IPS-15b (cell line): ENCODE results near the gene HBD.

Source experiments
- H3K27me3 ChIP-seq: one replicate; pipeline ENCODE4 v1.6.1; 2013; ENCODE audit warnings: low read length; ENCODE audit not compliant: control insufficient read depth, insufficient read depth
- H3K36me3 ChIP-seq: one replicate; pipeline ENCODE4 v1.6.1; 2013; ENCODE audit warnings: low read length; ENCODE audit not compliant: control insufficient read depth, insufficient read depth
- H3K4me1 ChIP-seq: one replicate; pipeline ENCODE4 v1.6.1; 2013; ENCODE audit warnings: mild to moderate bottlenecking, low read length; ENCODE audit not compliant: control insufficient read depth, insufficient read depth
- H3K4me3 ChIP-seq: one replicate; pipeline ENCODE4 v1.5.1; 2013; ENCODE audit warnings: low read depth, low read length
- H3K9ac ChIP-seq: one replicate; pipeline ENCODE4 v1.6.1; 2013; ENCODE audit warnings: low read depth, mild to moderate bottlenecking, low read length
- H3K9me3 ChIP-seq: one replicate; pipeline ENCODE4 v1.6.1; 2013; ENCODE audit warnings: mild to moderate bottlenecking, low read length; ENCODE audit not compliant: control insufficient read depth, insufficient read depth

HBD gene

GRCh38 chr11:5229796-5230195, 4.5 kb downstream of the HBD start:
- Histone ChIP-seq H3K9ac (no peak overlapping the region), H3K4me3 (no peak overlapping the region), H3K9me3 (no peaks in the 10 kb centered on the region), H3K36me3 (no peaks in the 10 kb centered on the region), H3K27me3 (no peaks in the 10 kb centered on the region), H3K4me1 (no peaks in the 10 kb centered on the region)

- no peak overlapping the region for H3K9ac ChIP-seq
- H3K4me3 ChIP-seq, result no peak overlapping the region
- no peaks in the 10 kb centered on the region for H3K4me1 ChIP-seq
- H3K9me3 ChIP-seq, result no peaks in the 10 kb centered on the region
- H3K36me3 ChIP-seq, result no peaks in the 10 kb centered on the region
- no peaks in the 10 kb centered on the region for H3K27me3 ChIP-seq
Measured at GRCh38 chr11:5229356-5229755, 4.9 kb downstream of the HBD start.

GRCh38 chr11:5228124-5228523, 6.2 kb downstream of the HBD start:
- Histone ChIP-seq H3K27me3 (no peaks in the 10 kb centered on the region), H3K4me3 (no peak overlapping the region), H3K36me3 (no peaks in the 10 kb centered on the region), H3K9ac (no peak overlapping the region), H3K9me3 (no peaks in the 10 kb centered on the region), H3K4me1 (no peaks in the 10 kb centered on the region)

- no peak overlapping the region for H3K4me3 ChIP-seq
- no peaks in the 10 kb centered on the region for H3K4me1 ChIP-seq
- H3K27me3 ChIP-seq, result no peaks in the 10 kb centered on the region
- H3K36me3 ChIP-seq, result no peaks in the 10 kb centered on the region
- H3K9me3 ChIP-seq, result no peaks in the 10 kb centered on the region
- no peak overlapping the region for H3K9ac ChIP-seq
Measured at GRCh38 chr11:5227681-5228080, 6.6 kb downstream of the HBD start.

GRCh38 chr11:5226732-5227310, 7.5 kb downstream of the HBD start, which contains the start of gene HBB:
TSS of gene HBB (minus strand) at chr11:5227071. CDS start at chr11:5227021, 50 bp downstream.
- Histone ChIP-seq H3K9ac (no peak within 1 kb of the TSS), H3K27me3 (no peaks in the 10 kb centered on the region), H3K4me1 (no peaks in the 10 kb centered on the region), H3K9me3 (no peaks in the 10 kb centered on the region), H3K36me3 (no peaks in the 10 kb centered on the region), H3K4me3 (no peak within 1 kb of the TSS)

- H3K36me3 ChIP-seq, result no peaks in the 10 kb centered on the region
- no peak overlapping the region for H3K4me3 ChIP-seq
- H3K27me3 ChIP-seq, result no peaks in the 10 kb centered on the region
- H3K4me1 ChIP-seq, result no peaks in the 10 kb centered on the region
- no peak overlapping the region for H3K9ac ChIP-seq
- no peaks in the 10 kb centered on the region for H3K9me3 ChIP-seq
Measured at GRCh38 chr11:5225480-5225871, 8.8 kb downstream of the HBD start.

GRCh38 chr11:5224538-5225479, 9.5 kb downstream of the HBD start:
- H3K27me3 ChIP-seq, result no peaks in the 10 kb centered on the region
- no peak overlapping the region for H3K9ac ChIP-seq
- no peaks in the 10 kb centered on the region for H3K9me3 ChIP-seq
- H3K4me1 ChIP-seq, result no peaks in the 10 kb centered on the region
- no peaks in the 10 kb centered on the region for H3K36me3 ChIP-seq
- H3K4me3 ChIP-seq, result no peak overlapping the region

- Histone ChIP-seq H3K36me3 (no peaks in the 10 kb centered on the region), H3K9ac (no peak overlapping the region), H3K4me1 (no peaks in the 10 kb centered on the region), H3K9me3 (no peaks in the 10 kb centered on the region), H3K4me3 (no peak overlapping the region), H3K27me3 (no peaks in the 10 kb centered on the region)
Measured at GRCh38 chr11:5223686-5224085, 10.6 kb downstream of the HBD start.

GRCh38 chr11:5223146-5223545, 11.1 kb downstream of the HBD start:
- Histone ChIP-seq H3K36me3 (no peaks in the 10 kb centered on the region), H3K4me3 (no peak overlapping the region), H3K9ac (no peak overlapping the region), H3K9me3 (no peaks in the 10 kb centered on the region), H3K4me1 (no peaks in the 10 kb centered on the region), H3K27me3 (no peaks in the 10 kb centered on the region)

- Histone ChIP-seq H3K36me3 (no peaks in the 10 kb centered on the region), H3K4me3 (no peak overlapping the region), H3K9ac (no peak overlapping the region), H3K9me3 (no peaks in the 10 kb centered on the region), H3K27me3 (no peaks in the 10 kb centered on the region), H3K4me1 (no peaks in the 10 kb centered on the region)
Measured at GRCh38 chr11:5210376-5210885, 23.9 kb downstream of the HBD start.

GRCh38 chr11:5204787-5205186, 29.5 kb downstream of the HBD start:
- Histone ChIP-seq H3K4me3 (no peak overlapping the region), H3K36me3 (no peaks in the 10 kb centered on the region), H3K9me3 (no peaks in the 10 kb centered on the region)

GRCh38 chr11:5203366-5203765, 30.9 kb downstream of the HBD start:
- H3K36me3 ChIP-seq, result no peaks in the 10 kb centered on the region
- no peaks in the 10 kb centered on the region for H3K9me3 ChIP-seq
- H3K4me1 ChIP-seq, result no peaks in the 10 kb centered on the region
- no peak overlapping the region for H3K4me3 ChIP-seq
- H3K9ac ChIP-seq, result no peak overlapping the region
- no peaks in the 10 kb centered on the region for H3K27me3 ChIP-seq

More at GRCh38 chr11:5204787-5205186, 29.5 kb downstream of the HBD start:
- Histone ChIP-seq H3K27me3 (no peaks in the 10 kb centered on the region), H3K4me1 (no peaks in the 10 kb centered on the region), H3K9ac (no peak overlapping the region)
